Measurements from ENCODE around the gene NDUFV2.

DNA sequence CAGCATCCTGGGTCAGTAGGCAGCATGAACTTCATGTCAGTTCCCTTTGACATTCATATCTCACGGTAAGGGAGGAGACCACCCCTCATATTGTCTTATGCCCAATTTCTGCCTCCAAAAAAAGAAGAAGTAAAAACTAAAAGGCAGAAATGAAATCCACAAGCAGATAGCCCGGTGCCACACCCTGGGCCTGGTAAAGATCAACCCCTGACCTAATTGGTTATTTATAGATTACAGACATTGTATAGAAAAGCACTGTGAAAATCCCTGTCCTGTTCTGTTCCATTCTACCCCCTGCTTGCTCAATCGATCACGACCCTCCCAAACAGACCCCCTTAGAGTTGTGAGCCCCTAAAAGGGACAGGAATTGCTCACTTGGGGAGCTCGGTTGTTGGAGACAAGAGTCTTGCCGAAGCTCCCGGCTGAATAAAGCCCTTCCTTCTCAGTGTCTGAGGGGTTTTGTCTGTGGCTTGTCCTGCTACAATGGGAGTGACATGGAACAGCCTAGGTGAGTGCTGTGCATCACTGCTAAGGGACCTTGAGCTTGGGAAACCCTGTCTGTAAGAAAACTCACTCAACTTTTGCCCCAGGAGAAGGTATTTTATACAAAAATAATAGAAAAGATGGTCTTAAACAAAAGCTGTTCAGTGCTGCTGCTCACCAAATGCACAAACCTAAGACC is 11.1 kb downstream of the NDUFV2 start:
- TF ChIP-seq CTCF (IDR thresholded peaks at IDR 0.05) (no peak), POLR2A (IDR thresholded peaks at IDR 0.05) (no peak)

All from Peyer's patch (tissue), 4 donors.